ENCODE results near the gene IGFBP2. TPM values are rescaled to one million over a fixed set of nuclear protein-coding genes. Genes with fewer than 3 reads are reported as not detected.
A peak's percentile ranks its signal among the peaks of the same experiment; 100 is the strongest.

IGFBP2 gene
- total RNA-seq, 2 experiments from 2014 or later, result 0.85 to 1.4 TPM

DNA sequence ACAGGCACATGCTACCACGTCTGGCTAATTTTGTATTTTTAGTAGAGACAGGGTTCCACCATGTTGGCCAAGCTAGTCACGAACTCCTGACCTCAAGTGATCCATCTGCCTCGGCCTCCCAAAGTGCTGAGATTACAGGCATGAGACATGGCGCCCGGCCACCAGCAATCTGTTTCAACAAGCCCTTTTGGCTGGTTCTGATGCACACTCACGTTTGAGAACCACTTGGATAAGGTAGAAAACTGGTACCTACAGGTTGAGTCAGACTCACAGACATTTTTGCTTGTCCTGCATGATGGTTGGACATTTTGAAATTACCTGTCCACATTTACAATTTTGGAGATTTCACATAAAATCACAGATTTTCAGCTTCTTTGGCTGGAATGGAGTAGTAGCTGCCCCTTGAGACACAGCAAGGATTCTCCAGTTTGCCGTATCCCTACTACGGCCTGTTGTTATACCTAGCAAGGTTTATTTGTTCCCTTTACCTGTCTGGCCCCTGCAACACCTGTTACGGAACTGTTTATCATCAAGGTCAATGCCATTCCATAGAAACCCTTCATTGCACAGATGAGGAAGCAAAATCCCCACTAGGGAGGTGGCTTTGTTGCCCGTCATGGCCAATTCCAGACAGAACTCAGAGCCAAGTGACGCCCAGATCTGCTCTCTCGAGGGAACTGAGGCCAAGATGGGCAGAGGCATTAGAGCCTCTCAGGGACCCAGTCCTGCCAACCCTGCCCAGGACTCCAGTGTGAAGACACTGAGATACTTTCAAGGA, 31.4 kb upstream of the IGFBP2 start:
- intact Hi-C loops (cut with micrococcal nuclease), result no loop called here
- Mint-ChIP-seq H3K4me1 (ENCODE audit: low read depth) (no peaks in the 10 kb centered on the region), H3K9me3 (no peaks in the 10 kb centered on the region), H3K4me3 (no peak overlapping the region), H3K27ac (no peak overlapping the region), H3K27me3 (peaks cover 27% of the 10 kb centered on the region), H3K36me3 (no peaks in the 10 kb centered on the region)
- no peak for DNase-seq
- ChIA-PET CTCF (no interaction called here), POLR2A (interaction anchor here (0.6 kb wide), 1 partner anchor 582 kb away, joined by 3 read pairs; no protein-coding TSS in a partner anchor)

DNA sequence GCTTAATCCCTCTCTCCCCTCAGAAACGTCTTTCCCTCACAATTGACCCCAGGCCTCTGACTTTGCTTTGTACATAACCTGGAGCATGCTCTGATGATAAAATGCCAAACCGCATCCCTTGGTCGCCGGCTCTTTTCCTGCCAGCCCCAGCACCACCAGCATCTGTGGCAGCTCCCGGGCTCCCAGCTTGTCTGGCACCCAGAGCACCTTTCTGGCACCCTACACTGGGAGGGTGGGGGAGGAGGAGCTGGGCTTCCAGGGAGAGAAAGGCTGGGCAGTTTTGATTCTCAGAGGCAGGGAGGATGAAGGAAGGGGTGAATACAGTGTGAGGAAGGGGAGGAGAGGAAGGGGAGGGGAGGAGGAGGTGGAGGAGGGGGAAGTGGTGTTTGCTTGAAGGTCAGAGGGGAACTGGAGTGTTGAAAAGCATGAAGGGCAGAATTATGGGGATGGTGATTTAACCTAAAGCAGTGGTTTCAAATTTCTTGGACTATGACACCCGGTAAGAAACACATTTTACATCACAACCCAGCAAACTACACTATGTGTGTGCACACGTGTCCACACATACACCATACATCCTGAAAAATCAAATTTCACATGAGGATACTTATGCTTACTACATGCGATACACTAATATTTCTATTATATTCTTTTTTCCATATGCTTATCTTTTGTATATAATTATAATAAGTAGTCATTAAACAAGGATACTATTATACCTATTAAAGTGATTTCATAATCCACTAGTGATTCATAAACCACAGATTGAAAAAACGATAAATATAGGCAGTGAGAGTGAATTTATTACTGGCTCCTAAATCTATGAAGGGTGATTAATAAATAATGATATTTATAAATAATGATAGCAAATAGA, 30.0 kb upstream of the IGFBP2 start:
- Mint-ChIP-seq H3K9me3 (no peaks in the 10 kb centered on the region), H3K4me3 (no peak overlapping the region), H3K27me3 (peaks cover 35% of the 10 kb centered on the region), H3K36me3 (no peaks in the 10 kb centered on the region), H3K27ac (no peak overlapping the region), H3K4me1 (ENCODE audit: low read depth) (no peaks in the 10 kb centered on the region)
- ChIA-PET POLR2A (no interaction called here), CTCF (interaction anchor here (0.7 kb wide), 1 partner anchor 11 kb away, joined by 3 read pairs; no protein-coding TSS in a partner anchor)
- DNase-seq, result no peak
- intact Hi-C loops (cut with micrococcal nuclease), result no loop called here

DNA sequence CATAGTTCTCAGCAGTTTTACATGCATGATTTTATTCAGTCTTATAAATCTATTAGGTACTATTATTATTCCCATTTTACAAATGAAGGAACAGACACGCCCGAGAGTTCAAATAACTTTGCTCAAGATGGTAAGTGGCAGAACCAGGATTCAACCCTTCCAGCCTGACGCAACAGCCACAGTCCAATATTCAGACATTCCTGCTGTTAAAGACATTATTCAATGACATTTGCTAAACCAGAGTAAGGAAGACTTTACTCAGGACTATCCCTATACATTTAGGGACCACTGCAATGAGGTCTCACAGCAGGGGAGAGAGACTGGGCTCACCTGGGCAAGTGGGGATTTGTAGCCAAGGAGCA, 29.4 kb upstream of the IGFBP2 start:
- Mint-ChIP-seq H3K27ac (no peak overlapping the region), H3K27me3 (peaks cover 34% of the 10 kb centered on the region), H3K36me3 (no peaks in the 10 kb centered on the region), H3K4me1 (ENCODE audit: low read depth) (no peaks in the 10 kb centered on the region), H3K9me3 (no peaks in the 10 kb centered on the region), H3K4me3 (no peak overlapping the region)
- POLR2A ChIA-PET, result no interaction called here
- no peak for DNase-seq
- CTCF ChIA-PET, result interaction anchor here (1.7 kb wide), 1 partner anchor 63 kb away, joined by 6 read pairs; no protein-coding TSS in a partner anchor
- intact Hi-C loops (cut with micrococcal nuclease), result no loop called here

DNA sequence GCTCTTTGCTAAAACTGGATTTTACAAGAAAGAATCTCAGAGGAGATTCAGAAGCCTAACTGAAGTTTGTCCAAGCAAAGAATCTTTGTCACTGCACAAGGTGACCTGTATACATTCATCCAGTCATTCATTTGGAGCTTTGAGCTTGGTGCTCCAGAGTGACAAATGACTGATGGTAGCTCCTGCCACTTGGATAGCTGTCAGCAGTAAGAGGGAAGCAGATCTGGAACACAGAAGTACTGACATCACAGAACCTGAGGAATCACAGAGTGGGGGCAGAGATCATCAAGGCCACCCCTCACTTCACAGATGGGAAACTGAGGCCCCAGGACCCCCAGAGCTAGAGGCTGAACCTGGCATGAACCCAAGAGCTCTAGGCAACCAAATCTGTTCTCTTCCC, 28.8 kb upstream of the IGFBP2 start:
- ChIA-PET CTCF (interaction anchor here (0.9 to 1.7 kb wide), 2 partner anchors 8 to 63 kb away, joined by 3 to 6 read pairs; no protein-coding TSS in a partner anchor), POLR2A (interaction anchor here (0.8 kb wide), 1 partner anchor 30 kb away, joined by 3 read pairs; no protein-coding TSS in a partner anchor)
- Mint-ChIP-seq H3K36me3 (no peaks in the 10 kb centered on the region), H3K9me3 (no peaks in the 10 kb centered on the region), H3K4me3 (no peak overlapping the region), H3K4me1 (ENCODE audit: low read depth) (no peaks in the 10 kb centered on the region), H3K27ac (no peak overlapping the region), H3K27me3 (peaks cover 31% of the 10 kb centered on the region)
- intact Hi-C loops (cut with micrococcal nuclease), result no loop called here
- no peak for DNase-seq

DNA sequence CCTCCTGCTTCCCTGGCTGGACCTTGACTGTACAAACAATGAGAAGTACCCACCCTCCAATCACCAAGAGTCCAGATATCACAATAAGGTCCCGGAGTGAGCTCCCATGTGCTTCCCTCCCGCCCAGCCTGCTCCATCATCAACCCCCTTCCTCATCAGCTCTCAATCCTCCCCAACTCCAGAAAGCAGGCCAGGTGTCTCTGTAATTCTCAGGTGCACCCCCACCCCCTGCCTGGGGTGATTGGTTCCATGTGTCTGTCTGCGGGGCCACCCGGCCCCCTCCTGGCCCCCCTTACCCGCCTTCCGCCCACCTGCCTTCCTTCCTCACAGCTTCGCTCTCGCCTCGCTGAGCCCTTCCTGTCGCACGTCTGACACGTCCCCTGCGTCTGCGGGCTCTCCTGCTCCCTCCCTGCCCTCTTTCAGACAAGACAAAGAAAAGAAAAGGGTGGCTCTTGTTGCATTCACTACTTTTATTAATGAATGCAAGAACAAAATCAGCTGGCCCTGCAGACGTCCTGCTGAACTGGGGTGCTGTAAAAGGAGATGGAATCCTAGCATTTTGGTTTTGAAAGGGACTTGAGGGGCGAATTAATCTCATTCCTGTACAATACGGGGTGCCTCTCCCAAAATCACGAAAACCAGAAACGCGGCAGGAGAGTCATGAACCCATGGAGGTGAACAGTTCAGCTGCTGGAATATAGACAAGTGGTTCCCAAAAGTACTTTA, 26.5 kb upstream of the IGFBP2 start:
- CTCF ChIA-PET, result no interaction called here
- H3K4me3 Mint-ChIP-seq, result peak overlapping the region; percentile 61
- intact Hi-C loops (cut with micrococcal nuclease), result no loop called here
- H3K4me1 Mint-ChIP-seq (ENCODE audit: low read depth), result no peaks in the 10 kb centered on the region
- no peaks in the 10 kb centered on the region for H3K36me3 Mint-ChIP-seq
- peaks cover 27% of the 10 kb centered on the region for H3K27me3 Mint-ChIP-seq
- POLR2A ChIA-PET, result no interaction called here
- peak; percentile 72 for DNase-seq
- peak overlapping the region; percentile 40 for H3K27ac Mint-ChIP-seq
- no peaks in the 10 kb centered on the region for H3K9me3 Mint-ChIP-seq

DNA sequence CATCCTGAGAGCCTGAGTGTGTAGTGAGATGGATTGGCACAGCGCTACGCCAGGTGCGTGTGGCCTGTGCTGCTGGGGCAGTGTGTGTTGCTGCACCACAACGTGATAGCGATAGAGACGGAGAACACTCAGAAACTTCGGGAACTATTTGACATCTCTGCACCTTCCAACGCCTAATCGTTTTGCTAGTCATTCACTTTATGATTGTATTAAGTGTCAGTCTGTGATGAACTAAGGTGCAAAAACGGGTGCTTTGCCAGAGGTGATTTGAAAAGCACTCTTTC, 26.0 kb upstream of the IGFBP2 start:
- no peak for DNase-seq
- Mint-ChIP-seq H3K4me3 (no peak overlapping the region), H3K9me3 (no peaks in the 10 kb centered on the region), H3K27ac (no peak overlapping the region), H3K36me3 (no peaks in the 10 kb centered on the region), H3K27me3 (peaks cover 24% of the 10 kb centered on the region), H3K4me1 (ENCODE audit: low read depth) (no peaks in the 10 kb centered on the region)
- intact Hi-C loops (cut with micrococcal nuclease), result no loop called here
- ChIA-PET POLR2A (no interaction called here), CTCF (no interaction called here)

DNA sequence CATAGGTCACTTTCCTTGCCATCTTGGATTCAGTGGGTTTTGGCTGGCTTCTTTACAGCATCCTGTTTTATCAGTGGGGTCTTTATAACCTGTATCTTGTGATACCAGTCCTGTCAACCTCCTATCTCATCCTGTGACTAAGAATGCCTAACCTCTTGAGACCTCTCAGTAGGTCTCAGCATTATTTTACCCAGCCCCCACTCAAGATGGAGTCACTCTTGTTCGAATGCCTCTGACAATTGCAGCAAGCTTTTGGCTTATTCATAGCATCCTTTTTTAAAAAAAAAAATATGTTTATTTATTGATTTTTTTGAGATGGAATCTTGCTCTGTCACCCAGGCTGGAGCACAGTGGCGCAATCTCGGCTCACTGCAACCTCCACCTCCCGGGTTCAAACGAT, 24.7 kb upstream of the IGFBP2 start:
- ChIA-PET CTCF (interaction anchor here (1.5 kb wide), 1 partner anchor 59 kb away, joined by 4 read pairs; no protein-coding TSS in a partner anchor), POLR2A (no interaction called here)
- Mint-ChIP-seq H3K27me3 (peaks cover 21% of the 10 kb centered on the region), H3K36me3 (no peaks in the 10 kb centered on the region), H3K4me1 (ENCODE audit: low read depth) (no peaks in the 10 kb centered on the region), H3K27ac (no peak overlapping the region), H3K9me3 (no peaks in the 10 kb centered on the region), H3K4me3 (no peak overlapping the region)
- no peak for DNase-seq
- intact Hi-C loops (cut with micrococcal nuclease), result no loop called here

DNA sequence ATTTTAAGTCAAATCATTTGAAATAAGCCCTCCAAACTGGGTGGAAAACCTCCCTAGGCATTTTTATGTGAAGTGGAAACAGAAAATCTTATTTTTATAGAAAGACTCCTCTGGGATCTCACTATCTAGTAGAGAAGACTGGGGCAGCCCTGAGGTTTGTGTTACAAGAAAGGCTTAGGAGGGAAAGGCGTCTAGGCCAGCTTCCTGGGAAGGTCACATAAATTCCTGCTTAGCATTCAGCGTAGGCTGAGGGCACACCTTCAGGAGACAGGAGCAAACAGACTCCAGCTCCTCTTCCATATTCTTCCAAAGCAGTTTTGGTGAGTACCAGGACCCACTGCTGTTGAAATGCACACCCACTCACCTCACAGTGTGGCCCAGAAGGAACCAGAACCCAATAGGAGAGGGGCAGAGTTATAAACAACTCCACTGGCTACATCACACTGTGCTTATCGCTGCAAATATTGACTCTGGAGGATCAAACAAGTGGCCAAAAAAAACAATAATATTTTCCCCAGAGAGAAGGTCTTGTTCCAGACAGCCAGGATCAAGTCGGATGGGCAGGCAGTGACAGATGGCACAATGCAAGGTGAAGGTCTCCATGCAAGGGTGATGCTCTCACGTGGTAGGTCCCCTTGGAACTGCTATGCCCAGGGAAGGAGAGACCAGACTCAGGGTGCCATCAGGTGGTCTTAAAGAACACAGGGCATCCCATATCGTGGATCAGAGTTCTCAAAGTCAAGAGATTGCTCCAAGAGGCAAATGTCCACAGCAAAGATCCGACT, 17.7 kb upstream of the IGFBP2 start:
- CTCF ChIA-PET, result no interaction called here
- H3K4me1 Mint-ChIP-seq (ENCODE audit: low read depth), result peaks cover 4% of the 10 kb centered on the region
- H3K27me3 Mint-ChIP-seq, result peaks cover 9% of the 10 kb centered on the region

DNA sequence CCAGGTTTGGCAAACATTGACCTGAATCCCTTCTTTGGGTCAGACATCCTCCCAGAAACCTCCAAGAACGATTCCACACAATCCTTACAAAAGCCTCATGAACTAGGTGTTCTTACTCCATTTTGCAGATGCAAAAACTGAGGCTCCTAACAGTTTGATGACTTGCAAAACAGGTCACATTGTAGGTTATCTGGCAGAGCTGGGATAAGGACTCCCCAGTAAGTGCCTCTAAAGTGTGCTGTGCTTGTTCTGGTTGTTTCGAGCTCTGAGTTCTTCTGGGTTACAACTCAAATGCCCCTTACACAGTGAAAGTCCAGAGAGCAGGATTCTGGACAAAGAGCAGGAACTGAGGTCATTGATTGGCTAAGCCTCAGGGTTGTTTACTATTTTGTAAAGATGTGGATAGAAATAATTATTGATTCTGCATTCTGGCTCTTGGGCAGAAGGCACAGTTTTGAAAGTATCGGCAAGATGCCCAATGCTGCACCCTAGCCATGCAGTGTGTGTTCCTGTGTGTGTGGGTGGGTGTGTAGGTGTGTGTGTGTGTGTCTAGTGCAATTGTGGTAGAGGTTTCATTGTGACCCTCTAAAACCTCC, 17.0 kb upstream of the IGFBP2 start:
- no peak for DNase-seq
- peaks cover 4% of the 10 kb centered on the region for H3K4me1 Mint-ChIP-seq (ENCODE audit: low read depth)
- H3K27me3 Mint-ChIP-seq, result peaks cover 9% of the 10 kb centered on the region
- no peak overlapping the region for H3K4me3 Mint-ChIP-seq
- no peaks in the 10 kb centered on the region for H3K36me3 Mint-ChIP-seq
- intact Hi-C loops (cut with micrococcal nuclease), result no loop called here
- ChIA-PET POLR2A (no interaction called here), CTCF (interaction anchor here (1.0 kb wide), 1 partner anchor 50 kb away, joined by 4 read pairs; no protein-coding TSS in a partner anchor)
- H3K9me3 Mint-ChIP-seq, result no peaks in the 10 kb centered on the region
- H3K27ac Mint-ChIP-seq, result no peak overlapping the region

More for the DNA sequence above, 17.7 kb upstream of the IGFBP2 start:
- Mint-ChIP-seq H3K9me3 (no peaks in the 10 kb centered on the region), H3K27ac (no peak overlapping the region), H3K36me3 (no peaks in the 10 kb centered on the region), H3K4me3 (no peak overlapping the region)
- DNase-seq, result no peak
- intact Hi-C loops (cut with micrococcal nuclease), result no loop called here
- POLR2A ChIA-PET, result no interaction called here

DNA sequence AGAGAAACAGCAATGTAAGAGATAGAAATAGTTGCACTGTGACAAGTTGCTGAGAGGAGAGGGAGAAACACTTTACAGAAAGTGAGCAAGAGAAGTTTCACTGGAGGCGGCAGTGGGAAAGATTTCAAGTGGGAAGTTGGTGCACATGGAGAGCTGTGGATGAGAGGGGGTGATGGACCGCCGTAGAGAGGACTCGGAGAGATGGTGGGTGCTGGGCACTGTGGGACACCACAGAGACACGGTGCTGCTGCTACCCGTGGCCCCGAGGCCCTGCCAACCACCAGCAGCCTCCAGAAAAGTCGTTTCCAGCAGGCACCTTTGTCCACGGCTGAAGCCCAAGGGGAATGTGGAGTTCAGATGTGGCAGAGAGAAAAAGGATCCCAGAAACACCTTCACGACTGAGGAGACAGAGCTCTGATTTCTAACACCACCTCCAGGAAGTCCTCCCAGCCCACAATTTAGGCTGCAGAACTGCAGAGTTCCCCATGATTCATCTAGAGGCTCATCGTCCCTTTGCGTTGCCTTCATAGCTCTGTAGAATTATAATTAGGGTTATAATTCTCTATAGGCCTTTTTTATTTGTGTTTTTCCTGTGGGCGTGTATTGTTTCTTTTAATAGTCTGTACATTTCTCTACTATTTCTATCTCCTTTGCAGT, 15.9 kb upstream of the IGFBP2 start:
- Mint-ChIP-seq H3K4me3 (no peak overlapping the region), H3K27me3 (peaks cover 9% of the 10 kb centered on the region), H3K27ac (no peak overlapping the region), H3K9me3 (no peaks in the 10 kb centered on the region), H3K4me1 (ENCODE audit: low read depth) (peaks cover 4% of the 10 kb centered on the region), H3K36me3 (no peaks in the 10 kb centered on the region)
- ChIA-PET CTCF (interaction anchor here (1.0 kb wide), 1 partner anchor 49 kb away, joined by 4 read pairs; no protein-coding TSS in a partner anchor), POLR2A (no interaction called here)
- intact Hi-C loops (cut with micrococcal nuclease), result no loop called here
- no peak for DNase-seq

DNA sequence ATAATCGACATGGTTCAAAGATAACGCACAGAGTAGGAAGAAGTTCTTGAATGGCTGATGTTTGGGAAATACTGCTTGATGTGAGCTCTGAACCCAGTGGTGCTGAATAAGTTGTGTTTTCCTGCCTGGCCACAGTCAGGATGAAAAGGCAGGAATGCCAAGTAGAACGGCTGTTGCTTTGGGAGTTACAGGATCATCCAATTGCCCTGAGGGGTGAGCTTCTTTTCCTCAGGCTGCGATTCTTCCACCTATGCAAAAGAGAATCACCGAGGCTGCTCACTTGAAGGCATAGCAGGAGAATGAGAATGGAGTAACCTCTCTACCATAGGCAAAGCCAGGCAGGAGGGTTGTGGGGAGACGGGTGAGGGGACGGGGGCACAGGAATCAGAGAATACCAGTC, 14.4 kb upstream of the IGFBP2 start:
- H3K9me3 Mint-ChIP-seq, result no peaks in the 10 kb centered on the region
- no peak for DNase-seq
- peaks cover 4% of the 10 kb centered on the region for H3K4me1 Mint-ChIP-seq (ENCODE audit: low read depth)
- ChIA-PET CTCF (interaction anchor here (0.6 kb wide), 2 partner anchors 21 to 1485 kb away, joined by 3 read pairs; no protein-coding TSS in a partner anchor), POLR2A (no interaction called here)
- intact Hi-C loops (cut with micrococcal nuclease), result no loop called here
- peaks cover 7% of the 10 kb centered on the region for H3K27me3 Mint-ChIP-seq
- H3K27ac Mint-ChIP-seq, result no peak overlapping the region
- no peak overlapping the region for H3K4me3 Mint-ChIP-seq
- no peaks in the 10 kb centered on the region for H3K36me3 Mint-ChIP-seq
